Keratinocyte (primary cell): ENCODE data around the gene PHRF1. TPM values are rescaled to one million over a fixed set of nuclear protein-coding genes. Genes with fewer than 3 reads are reported as not detected.

Experiments used
- DNase-seq: peaks from one replicate; pipeline ENCODE4 v3.0.0-alpha.2; 2011; ENCODE audit warnings: low read depth, missing footprints, low spot score
- FAIRE-seq: peaks from 2 replicates; lab custom pipeline; 2011; peaks lifted over from hg19 to GRCh38; lab: Jason Lieb, UNC
- H2AFZ ChIP-seq: 2 replicates; pipeline ENCODE4 v1.6.0; 2012; ENCODE audit warnings: low read length, control low read depth, inconsistent platforms; ENCODE audit not compliant: control insufficient read depth
- H3K27ac ChIP-seq: 2 replicates; pipeline ENCODE4 v1.5.1; 2011; ENCODE audit warnings: low read length; ENCODE audit not compliant: control insufficient read depth, insufficient read depth
- H3K27me3 ChIP-seq: 3 replicates; pipeline ENCODE4 v1.6.0; 2011; ENCODE audit warnings: low read length; ENCODE audit not compliant: control insufficient read depth, insufficient read depth; ENCODE audit errors: extremely low read depth
- H3K36me3 ChIP-seq, 2 experiments: 2 replicates in 1 of 2; 3 replicates in 1 of 2; pipeline ENCODE4 v1.5.1; 2011; ENCODE audit warnings: low read length in 2 of 2, mild to moderate bottlenecking in 1 of 2; ENCODE audit not compliant: control insufficient read depth in 2 of 2, insufficient read depth in 2 of 2; ENCODE audit errors: extremely low read depth in 1 of 2
- H3K4me1 ChIP-seq: 3 replicates; pipeline ENCODE4 v1.5.1; 2011; ENCODE audit warnings: low read length; ENCODE audit not compliant: control insufficient read depth, insufficient read depth; ENCODE audit errors: extremely low read depth
- H3K4me2 ChIP-seq: 3 replicates; pipeline ENCODE4 v1.6.0; 2011; ENCODE audit warnings: low read depth, low read length; ENCODE audit not compliant: control insufficient read depth, insufficient read depth; ENCODE audit errors: extremely low read depth
- H3K4me3 ChIP-seq, 3 experiments: fragments of 200-600 bp in 1 of 3; sonication (generic) in 1 of 3; 2 replicates in 2 of 3; 3 replicates in 1 of 3; pipeline ENCODE4 v1.5.1; 2011 to 2016; ENCODE audit warnings: low read length in 3 of 3, mild to moderate bottlenecking in 3 of 3, control low read depth in 2 of 3, inconsistent platforms in 1 of 3, low read depth in 1 of 3, mixed read lengths in 1 of 3, mixed run types in 1 of 3, moderate library complexity in 1 of 3; ENCODE audit not compliant: control insufficient read depth in 2 of 3, insufficient read depth in 2 of 3; ENCODE audit errors: extremely low read depth in 1 of 3
- H3K79me2 ChIP-seq: 2 replicates; pipeline ENCODE4 v1.6.0; 2012; ENCODE audit warnings: low read length; ENCODE audit not compliant: control insufficient read depth, insufficient read depth
- H3K9ac ChIP-seq: 3 replicates; pipeline ENCODE4 v1.6.0; 2011; ENCODE audit warnings: low read length; ENCODE audit not compliant: control insufficient read depth, insufficient read depth; ENCODE audit errors: extremely low read depth
- H3K9me1 ChIP-seq: 3 replicates; pipeline ENCODE4 v1.6.0; 2011; ENCODE audit warnings: low read length; ENCODE audit not compliant: control insufficient read depth, insufficient read depth; ENCODE audit errors: extremely low read depth
- H3K9me3 ChIP-seq: 2 replicates; pipeline ENCODE4 v1.5.1; 2012; ENCODE audit warnings: low read depth, low read length; ENCODE audit not compliant: control insufficient read depth
- H4K20me1 ChIP-seq: 3 replicates; pipeline ENCODE4 v1.6.0; 2011; ENCODE audit warnings: low read length; ENCODE audit not compliant: control insufficient read depth, insufficient read depth; ENCODE audit errors: extremely low read depth
- CTCF ChIP-seq, 3 experiments: IDR thresholded peaks in 1 of 3; conservative IDR thresholded peaks in 1 of 3; optimal IDR thresholded peaks in 1 of 3; 2 replicates in 2 of 3; 3 replicates in 1 of 3; pipeline versions ENCODE3 to v1.5.1; 2011; ENCODE audit warnings: low read length in 3 of 3, mild to moderate bottlenecking in 3 of 3, moderate library complexity in 2 of 3, control low read depth in 1 of 3, inconsistent platforms in 1 of 3; ENCODE audit not compliant: insufficient read depth in 2 of 3; ENCODE audit errors: extremely low read depth in 1 of 3
- EZH2 ChIP-seq: IDR thresholded peaks from one replicate; pipeline ENCODE4 v1.6.1; 2012; ENCODE audit warnings: inconsistent platforms, mild to moderate bottlenecking, low read length, moderate library complexity
- dilution Hi-C: fragments of 300-500 bp; cut with MboI; formaldehyde crosslinking; loops from one replicate; pipeline ENCODE4 v1.7.0; 2020; ENCODE audit warnings: low sequenced_read_pairs; ENCODE audit not compliant: extremely low pct_ligation_motif_present
- polyA plus RNA-seq, 5 experiments: library from polyadenylated mRNA; depleted of rRNA in 3 of 5; stranded (reverse) in 3 of 5; stranded (forward) in 1 of 5; unstranded in 1 of 5; fragments of >200 nt; gene quantifications; 1 replicate in 1 of 5; 2 replicates in 3 of 5; 3 replicates in 1 of 5; pipeline versions ENCODE4 v1.2.1 to v1.2.3, GENCODE V29; 2011 to 2012; ENCODE audit warnings: missing spikeins in 2 of 5, low read depth in 1 of 5, low replicate concordance in 1 of 5

PHRF1 gene
- polyA plus RNA-seq, 1 donor (not counting 4 experiments of a cell fraction or from before 2014, with no cell fraction given): 10.7 TPM

- FAIRE-seq (no peak), DNase-seq (no peak)
- Histone ChIP-seq H4K20me1 (no peaks in the 10 kb centered on the region), H3K4me1 (peaks cover 7% of the 10 kb centered on the region), H3K9ac (no peak overlapping the region), H3K27me3 (no peaks in the 10 kb centered on the region), H2AFZ (no peak overlapping the region), H3K4me3 (no peak overlapping the region), H3K27ac (no peak overlapping the region), H3K9me3 (no peaks in the 10 kb centered on the region), H3K4me2 (no peak overlapping the region), H3K79me2 (peaks cover 2% of the 10 kb centered on the region), H3K36me3 (peaks cover 8 to 9% of the 10 kb centered on the region in 2 experiments), H3K9me1 (no peaks in the 10 kb centered on the region)
- TF ChIP-seq EZH2: no peak
- dilution Hi-C loops: no loop called here
These were observed 83.3 kb downstream of the PHRF1 start for GRCh38 chr11:659532-660085.

DNA sequence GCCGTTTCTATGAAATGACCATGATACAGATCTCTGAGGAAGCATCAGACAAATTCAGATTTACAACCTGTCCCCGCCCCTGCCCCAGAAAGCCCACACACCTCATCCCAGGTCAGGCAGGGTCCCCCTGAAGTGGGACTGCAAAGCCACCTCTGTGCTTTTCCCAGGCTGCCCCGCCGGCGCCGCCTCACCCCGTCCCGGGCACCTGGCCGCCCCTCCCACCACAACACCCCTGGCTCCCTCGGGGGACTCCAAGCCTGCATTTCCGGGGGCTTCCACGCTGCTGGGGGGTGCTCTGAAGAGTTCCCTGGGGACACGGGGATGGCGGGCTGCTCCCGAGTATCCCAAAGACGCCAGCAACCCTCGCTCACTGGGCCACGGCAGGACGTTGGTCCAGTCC is 84.0 kb downstream of the PHRF1 start:
- TF ChIP-seq EZH2: no peak
- TF ChIP-seq CTCF (optimal IDR thresholded peaks at IDR 0.05 in 1 of 3, IDR thresholded peaks at IDR 0.05 in 1 of 3, conservative IDR thresholded peaks at IDR 0.05 in 1 of 3; ENCODE audit: extremely low read depth in 1 of 3, insufficient read depth in 2 of 3, low read length in 3 of 3): no peak
- Histone ChIP-seq H3K9ac (no peak overlapping the region), H3K36me3 (peaks cover 8 to 9% of the 10 kb centered on the region in 2 experiments), H3K27ac (no peak overlapping the region), H3K4me1 (peaks cover 7% of the 10 kb centered on the region), H3K9me3 (no peaks in the 10 kb centered on the region), H3K9me1 (no peaks in the 10 kb centered on the region), H3K79me2 (peaks cover 2% of the 10 kb centered on the region), H3K4me2 (no peak overlapping the region), H4K20me1 (no peaks in the 10 kb centered on the region), H2AFZ (no peak overlapping the region), H3K4me3 (no peak overlapping the region), H3K27me3 (no peaks in the 10 kb centered on the region)
- DNase-seq: no peak
- no peak for FAIRE-seq
- dilution Hi-C loops: no loop called here
